ENCODE data around the gene COPS7B. TPM values are rescaled to one million over a fixed set of nuclear protein-coding genes. Genes with fewer than 3 reads are reported as not detected.

The COPS7B gene
- total RNA-seq, 1 experiment from 2014 or later: 43.5 TPM

GRCh38 chr2:231761735-231762134 lies 24.5 kb upstream of the COPS7B start:
- intact Hi-C loops (cut with micrococcal nuclease): no loop called here
- no peaks in the 10 kb centered on the region for H3K4me1 ChIP-seq (ENCODE audit: insufficient read depth, low read length)
- no peaks in the 10 kb centered on the region; the same call in 1 of the 2 replicates for H4K20me1 ChIP-seq (ENCODE audit: low read length)
- ATAC-seq (no peak), DNase-seq (no peak)
- H3K27ac ChIP-seq (ENCODE audit: low read length): no peak overlapping the region
- H2AFZ ChIP-seq (ENCODE audit: low read length): no peak overlapping the region
- no peaks in the 10 kb centered on the region for H3F3A ChIP-seq (ENCODE audit: low read length, unreplicated experiment)
- no peaks in the 10 kb centered on the region for H3K9me3 ChIP-seq (ENCODE audit: low read length)
- no peaks in the 10 kb centered on the region for H3K9me2 ChIP-seq (replicated peaks; ENCODE audit: low read length)
- H3K9ac ChIP-seq (ENCODE audit: low read length): no peak overlapping the region
- H3K36me3 ChIP-seq (ENCODE audit: low read depth, low read length): no peaks in the 10 kb centered on the region
- BruUV-seq (replicated peaks): no TSS peak
- CTCF ChIA-PET: interaction anchor here (1.1 kb wide), 1 partner anchor 34 kb away, joined by 3 read pairs; no protein-coding TSS in a partner anchor
- TF ChIP-seq, protein P1, sequence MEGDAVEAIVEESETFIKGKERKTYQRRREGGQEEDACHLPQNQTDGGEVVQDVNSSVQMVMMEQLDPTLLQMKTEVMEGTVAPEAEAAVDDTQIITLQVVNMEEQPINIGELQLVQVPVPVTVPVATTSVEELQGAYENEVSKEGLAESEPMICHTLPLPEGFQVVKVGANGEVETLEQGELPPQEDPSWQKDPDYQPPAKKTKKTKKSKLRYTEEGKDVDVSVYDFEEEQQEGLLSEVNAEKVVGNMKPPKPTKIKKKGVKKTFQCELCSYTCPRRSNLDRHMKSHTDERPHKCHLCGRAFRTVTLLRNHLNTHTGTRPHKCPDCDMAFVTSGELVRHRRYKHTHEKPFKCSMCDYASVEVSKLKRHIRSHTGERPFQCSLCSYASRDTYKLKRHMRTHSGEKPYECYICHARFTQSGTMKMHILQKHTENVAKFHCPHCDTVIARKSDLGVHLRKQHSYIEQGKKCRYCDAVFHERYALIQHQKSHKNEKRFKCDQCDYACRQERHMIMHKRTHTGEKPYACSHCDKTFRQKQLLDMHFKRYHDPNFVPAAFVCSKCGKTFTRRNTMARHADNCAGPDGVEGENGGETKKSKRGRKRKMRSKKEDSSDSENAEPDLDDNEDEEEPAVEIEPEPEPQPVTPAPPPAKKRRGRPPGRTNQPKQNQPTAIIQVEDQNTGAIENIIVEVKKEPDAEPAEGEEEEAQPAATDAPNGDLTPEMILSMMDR (conservative IDR thresholded peaks at IDR 0.05; ENCODE audit: low read depth, low read length): no peak
- no peak for TF ChIP-seq EZH2 (IDR thresholded peaks at IDR 0.05; ENCODE audit: low read length, unreplicated experiment)
- no peak for TF ChIP-seq EZH2phosphoT487 (IDR thresholded peaks at IDR 0.05; ENCODE audit: borderline replicate concordance, low read length)
- no peaks in the 10 kb centered on the region for H3K27me3 ChIP-seq (ENCODE audit: low read length)
- H3K79me2 ChIP-seq (ENCODE audit: low read length): no peaks in the 10 kb centered on the region
- no peak overlapping the region for H3K4me2 ChIP-seq (ENCODE audit: low read length)
- no peak overlapping the region for H3K4me3 ChIP-seq (ENCODE audit: low read length)
- POLR2A ChIA-PET (ENCODE audit: unreplicated experiment): no interaction called here

DNA sequence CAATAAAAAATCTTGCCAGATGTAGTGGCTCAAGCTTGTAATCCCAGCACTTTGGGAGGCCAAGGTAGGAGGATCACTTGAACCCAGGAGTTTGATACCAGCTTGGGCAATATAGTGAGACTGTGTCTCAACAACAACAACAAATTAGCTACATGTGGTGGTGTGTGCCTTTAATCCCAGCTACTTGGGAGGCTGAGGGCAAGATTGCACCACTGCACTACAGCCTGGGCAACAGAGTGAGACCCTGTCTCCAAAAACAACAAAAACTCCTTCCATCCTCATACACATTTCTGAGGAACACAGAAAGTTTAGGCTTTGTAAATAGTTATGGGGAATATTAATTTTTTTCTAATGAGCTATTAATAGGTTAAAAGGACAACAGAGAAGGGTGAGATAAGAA lies 22.1 kb upstream of the COPS7B start:
- no TSS peak for BruUV-seq (replicated peaks)
- Histone ChIP-seq H2AFZ (ENCODE audit: low read length) (no peak overlapping the region), H3K79me2 (ENCODE audit: low read length) (no peaks in the 10 kb centered on the region), H3K9me3 (ENCODE audit: low read length) (no peaks in the 10 kb centered on the region), H3K27me3 (ENCODE audit: low read length) (no peaks in the 10 kb centered on the region), H3F3A (ENCODE audit: low read length, unreplicated experiment) (no peaks in the 10 kb centered on the region), H3K4me2 (ENCODE audit: low read length) (no peak overlapping the region), H3K27ac (ENCODE audit: low read length) (no peak overlapping the region), H3K36me3 (ENCODE audit: low read depth, low read length) (no peaks in the 10 kb centered on the region), H4K20me1 (ENCODE audit: low read length) (no peaks in the 10 kb centered on the region; the same call in 1 of the 2 replicates), H3K9ac (ENCODE audit: low read length) (no peak overlapping the region), H3K4me1 (ENCODE audit: insufficient read depth, low read length) (no peaks in the 10 kb centered on the region), H3K4me3 (ENCODE audit: low read length) (no peak overlapping the region), H3K9me2 (replicated peaks; ENCODE audit: low read length) (no peaks in the 10 kb centered on the region)
- ChIA-PET CTCF (interaction anchor here (0.6 kb wide), 1 partner anchor 57 kb away, joined by 3 read pairs; no protein-coding TSS in a partner anchor), POLR2A (ENCODE audit: unreplicated experiment) (interaction anchor here (0.6 kb wide), 1 partner anchor 11 kb away, joined by 8 read pairs; no protein-coding TSS in a partner anchor)
- intact Hi-C loops (cut with micrococcal nuclease): no loop called here
- TF ChIP-seq EZH2 (IDR thresholded peaks at IDR 0.05; ENCODE audit: low read length, unreplicated experiment) (no peak), EZH2phosphoT487 (IDR thresholded peaks at IDR 0.05; ENCODE audit: borderline replicate concordance, low read length) (no peak)
- TF ChIP-seq, protein P1 (conservative IDR thresholded peaks at IDR 0.05; ENCODE audit: low read depth, low read length): no peak
- ATAC-seq: no peak
- DNase-seq: no peak

DNA sequence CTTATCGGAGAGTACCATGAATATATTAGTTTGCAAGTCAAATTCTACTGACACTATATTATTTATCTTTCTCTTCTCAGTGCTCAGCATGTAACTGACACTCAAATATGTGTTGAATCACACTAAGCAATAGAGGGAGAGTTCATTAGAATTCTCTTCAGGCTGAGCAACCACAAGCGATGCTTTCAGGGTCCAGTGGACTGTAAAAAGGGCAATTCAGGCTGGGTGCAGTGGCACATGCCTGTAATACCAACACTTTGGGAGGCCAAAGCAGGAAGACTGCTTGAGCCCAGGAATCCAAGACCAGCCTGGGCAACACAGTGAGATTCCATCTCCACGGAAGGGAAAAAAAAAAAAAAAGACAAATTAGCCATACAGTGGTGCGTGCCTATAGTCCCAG lies 21.5 kb upstream of the COPS7B start:
- no peak overlapping the region for H3K27ac ChIP-seq (ENCODE audit: low read length)
- no peaks in the 10 kb centered on the region for H3K27me3 ChIP-seq (ENCODE audit: low read length)
- H3K4me1 ChIP-seq (ENCODE audit: insufficient read depth, low read length): no peaks in the 10 kb centered on the region
- H4K20me1 ChIP-seq (ENCODE audit: low read length): no peaks in the 10 kb centered on the region; the same call in 1 of the 2 replicates
- no peak overlapping the region for H3K4me3 ChIP-seq (ENCODE audit: low read length)
- no peak for DNase-seq
- TF ChIP-seq, protein P1 (conservative IDR thresholded peaks at IDR 0.05; ENCODE audit: low read depth, low read length): no peak
- TF ChIP-seq EZH2 (IDR thresholded peaks at IDR 0.05; ENCODE audit: low read length, unreplicated experiment): no peak
- no peak for TF ChIP-seq EZH2phosphoT487 (IDR thresholded peaks at IDR 0.05; ENCODE audit: borderline replicate concordance, low read length)
- ChIA-PET POLR2A (ENCODE audit: unreplicated experiment) (no interaction called here), CTCF (interaction anchor here (0.6 kb wide), 1 partner anchor 58 kb away, joined by 3 read pairs; no protein-coding TSS in a partner anchor)
- H3K36me3 ChIP-seq (ENCODE audit: low read depth, low read length): no peaks in the 10 kb centered on the region
- H3K9ac ChIP-seq (ENCODE audit: low read length): no peak overlapping the region
- H3K9me2 ChIP-seq (replicated peaks; ENCODE audit: low read length): no peaks in the 10 kb centered on the region
- H3K4me2 ChIP-seq (ENCODE audit: low read length): no peak overlapping the region
- no TSS peak for BruUV-seq (replicated peaks)
- no peak overlapping the region for H2AFZ ChIP-seq (ENCODE audit: low read length)
- no peak for ATAC-seq
- intact Hi-C loops (cut with micrococcal nuclease): no loop called here
- H3F3A ChIP-seq (ENCODE audit: low read length, unreplicated experiment): no peaks in the 10 kb centered on the region
- no peaks in the 10 kb centered on the region for H3K79me2 ChIP-seq (ENCODE audit: low read length)
- no peaks in the 10 kb centered on the region for H3K9me3 ChIP-seq (ENCODE audit: low read length)
